ENCODE results near the gene THAP4.
"Not testable (repeated sequence)": the region's sequence is repeated elsewhere in the genome, so short reads cannot be mapped to it uniquely, and the experiment has no call there.

Gene THAP4

DNA sequence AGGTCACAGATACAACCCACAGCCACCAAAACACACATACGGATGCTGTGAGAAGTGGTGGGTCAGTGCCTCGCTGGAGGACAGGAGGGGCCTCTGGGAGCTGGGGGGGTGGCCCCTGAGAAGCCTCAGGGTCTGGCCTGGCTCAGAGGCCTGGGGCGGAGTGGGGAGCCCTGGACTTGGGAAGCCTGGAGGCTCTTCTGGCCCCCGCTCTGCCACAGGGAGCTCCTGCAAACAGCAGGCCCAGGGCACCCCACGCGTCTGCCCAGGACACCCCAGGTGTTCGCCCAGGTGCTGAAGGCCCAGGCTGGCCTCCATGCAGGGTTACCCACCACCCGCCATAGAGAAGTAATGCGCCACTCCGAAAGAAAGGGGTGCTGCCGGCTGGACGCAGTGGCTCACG lies 25.9 kb downstream of the THAP4 start:
- DNase-seq = no peak

DNA sequence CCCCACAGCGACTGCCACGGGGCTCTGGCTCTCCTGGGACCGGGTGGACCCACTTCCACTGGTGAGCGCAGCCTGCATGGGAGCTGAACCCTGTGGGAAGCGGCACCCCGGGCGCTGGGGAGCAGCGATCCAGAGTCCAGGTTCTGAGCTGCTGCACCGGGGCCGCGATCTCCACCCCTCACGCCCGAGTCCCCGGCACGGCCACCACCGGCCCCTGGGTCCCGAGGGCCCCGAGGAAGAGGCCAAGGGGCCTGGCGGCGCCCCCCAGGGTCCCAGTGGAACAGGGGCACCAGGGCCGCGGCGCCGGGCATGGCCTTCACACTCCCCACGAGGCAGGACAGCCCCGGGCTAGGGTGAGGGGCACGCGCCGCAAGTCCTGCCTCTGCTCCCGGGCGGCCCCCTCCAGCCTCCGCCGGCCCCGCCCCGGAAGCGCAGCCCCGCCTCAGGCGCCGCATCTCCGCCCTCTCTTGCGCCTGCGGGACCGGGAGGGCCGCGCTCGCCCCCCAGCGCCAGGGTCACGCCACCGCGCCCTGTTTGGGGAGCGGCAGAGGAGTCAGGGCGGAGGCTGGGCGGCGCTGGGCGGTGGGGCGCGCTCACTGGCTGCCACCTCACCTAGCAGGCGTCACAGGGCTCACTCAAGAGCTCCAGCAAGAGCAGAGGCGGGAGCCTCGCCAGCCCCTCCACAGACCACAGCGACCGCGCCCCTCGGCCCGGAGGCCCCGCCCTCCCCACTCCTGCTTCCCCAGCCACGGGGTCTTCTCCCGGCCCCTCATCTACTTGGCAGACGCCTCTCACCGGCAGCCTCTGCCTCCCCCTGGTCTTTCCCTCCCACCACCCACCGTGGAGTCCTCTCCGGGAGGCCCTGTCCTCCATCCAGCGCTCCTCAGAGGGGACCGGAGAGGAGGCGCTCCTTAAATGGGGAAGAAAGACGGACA lies 26.8 kb downstream of the THAP4 start:
- DNase-seq = peak; percentile 91

DNA sequence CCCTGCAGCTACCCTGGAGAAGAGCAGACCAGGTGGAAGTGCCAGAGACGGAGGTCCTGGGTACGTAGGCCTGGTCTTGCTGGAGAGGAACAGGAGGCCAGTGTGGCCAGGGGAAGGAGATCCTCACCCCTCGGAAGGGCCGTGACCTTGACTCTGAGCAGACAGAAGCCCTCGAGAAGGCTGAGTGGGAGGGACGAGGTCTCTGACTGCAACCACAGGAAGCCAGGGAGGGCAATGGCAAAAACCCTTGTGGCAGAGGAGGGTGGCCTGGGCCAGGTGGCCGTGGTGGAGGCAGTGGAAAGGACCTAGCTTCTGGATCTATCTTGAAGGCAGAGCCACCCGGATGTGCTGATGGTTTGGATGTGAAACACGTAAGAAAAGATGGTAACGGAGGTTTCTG lies 28.1 kb downstream of the THAP4 start:
- no peak for DNase-seq

DNA sequence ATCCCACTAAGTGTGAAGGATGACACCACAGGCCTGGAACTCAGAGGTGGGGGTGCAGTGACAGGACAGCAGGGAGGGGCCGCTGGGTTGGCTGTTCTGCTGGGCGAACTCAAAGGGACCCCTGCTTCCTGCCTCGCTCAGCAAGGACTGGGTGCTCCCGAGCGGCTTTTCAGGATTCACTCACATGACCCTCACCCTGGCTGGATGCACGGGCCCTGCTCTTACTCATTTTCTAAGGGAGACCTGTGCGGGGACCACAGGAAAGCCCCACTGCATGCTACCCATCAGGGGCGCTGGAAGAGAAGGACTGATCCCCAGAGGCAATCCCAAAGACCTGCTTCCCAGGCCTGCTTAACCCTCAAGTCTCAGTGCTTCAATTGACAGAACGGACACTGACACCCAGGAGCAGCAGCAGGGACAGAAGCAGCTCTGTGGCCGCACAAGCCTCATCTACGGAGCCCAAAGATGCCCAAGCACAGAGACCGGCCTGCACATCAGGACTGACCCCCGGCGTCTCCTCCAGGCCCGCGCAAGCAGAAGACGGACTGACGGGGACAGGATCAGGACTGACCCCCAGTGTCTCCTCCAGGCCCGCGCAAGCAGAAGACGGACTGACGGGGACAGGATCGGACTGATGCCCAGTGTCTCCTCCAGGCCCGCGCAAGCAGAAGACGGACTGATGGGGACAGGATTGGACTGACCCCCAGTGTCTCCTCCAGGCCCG lies 29.6 kb downstream of the THAP4 start:
- DNase-seq = no peak

DNA sequence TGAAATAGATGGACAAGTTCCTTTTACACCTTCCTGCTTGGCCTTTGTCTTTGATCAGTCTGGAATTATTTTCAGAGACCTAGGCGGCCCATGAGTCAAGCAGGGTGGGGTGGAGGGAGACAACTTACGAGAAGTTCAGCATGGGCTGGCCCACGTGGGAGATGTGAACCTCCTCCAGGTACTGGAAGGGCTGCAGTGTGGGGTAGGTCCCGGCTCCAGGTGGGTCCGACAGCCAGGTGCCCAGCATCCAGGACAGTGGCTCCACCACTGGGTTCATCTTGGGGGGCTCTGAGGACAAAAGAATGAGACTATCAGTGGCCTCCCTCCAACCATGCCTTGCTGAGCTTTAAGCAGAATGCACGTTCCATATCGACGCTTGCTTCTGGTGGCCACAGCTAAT lies 30.8 kb downstream of the THAP4 start:
- no peak for DNase-seq

DNA sequence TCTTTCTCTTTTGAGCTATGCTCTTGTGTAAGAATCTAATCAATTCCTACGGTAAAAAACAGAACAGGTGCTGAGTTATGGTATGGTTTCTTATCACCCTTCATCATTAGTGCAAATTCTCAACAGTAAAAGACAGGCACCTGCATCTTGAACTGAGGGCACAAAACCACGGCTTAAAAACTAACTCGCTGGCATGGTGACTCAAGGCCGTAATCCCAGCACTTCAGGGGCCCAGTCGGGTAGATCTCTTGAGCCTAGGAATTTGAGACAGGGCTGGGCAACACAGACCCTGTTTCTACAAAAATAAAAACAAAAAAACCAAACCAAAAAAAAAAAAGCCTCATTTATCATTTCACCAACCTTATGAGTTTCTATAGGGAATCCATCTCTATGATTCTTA lies 33.3 kb downstream of the THAP4 start:
- no peak for DNase-seq

DNA sequence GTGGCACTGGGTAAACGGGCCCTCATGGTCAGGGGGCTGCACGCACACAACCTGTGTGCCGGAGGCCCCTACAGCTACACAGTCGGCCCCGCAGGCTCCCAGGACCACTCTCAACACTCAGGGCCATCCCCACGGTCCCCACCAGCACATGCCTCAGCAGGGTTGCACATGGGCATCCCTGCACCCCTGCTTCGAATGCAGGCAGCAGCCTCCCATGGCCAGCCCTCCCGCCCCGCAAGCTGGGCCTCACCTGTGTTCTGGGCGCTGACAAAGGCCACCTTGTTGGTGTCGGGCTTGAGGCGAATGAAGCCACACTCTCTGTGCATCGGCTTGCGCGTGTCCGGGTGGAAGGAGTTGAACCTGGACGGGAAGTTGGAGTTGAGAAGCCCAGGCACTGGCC lies 34.2 kb downstream of the THAP4 start:
- DNase-seq = no peak

DNA sequence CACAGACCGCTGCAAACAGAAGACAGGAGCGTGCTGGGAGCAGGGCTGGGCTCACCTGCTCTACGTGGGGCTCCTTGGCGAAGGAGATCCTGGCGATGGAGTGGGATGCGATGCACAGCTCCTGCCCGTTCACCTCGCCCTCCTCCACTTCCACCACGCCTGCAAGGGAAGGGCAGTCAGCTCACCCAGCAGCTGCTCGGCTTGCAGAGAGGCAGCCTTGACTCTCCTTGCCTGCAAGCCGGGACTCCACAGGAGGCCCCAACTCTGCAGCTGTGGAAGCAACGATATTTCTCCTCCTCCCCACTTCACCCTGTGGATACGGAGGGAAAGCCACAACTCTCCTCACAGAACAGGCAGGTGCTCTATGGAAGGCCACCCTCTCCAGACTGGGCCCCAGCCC lies 35.1 kb downstream of the THAP4 start:
- DNase-seq = no peak

DNA sequence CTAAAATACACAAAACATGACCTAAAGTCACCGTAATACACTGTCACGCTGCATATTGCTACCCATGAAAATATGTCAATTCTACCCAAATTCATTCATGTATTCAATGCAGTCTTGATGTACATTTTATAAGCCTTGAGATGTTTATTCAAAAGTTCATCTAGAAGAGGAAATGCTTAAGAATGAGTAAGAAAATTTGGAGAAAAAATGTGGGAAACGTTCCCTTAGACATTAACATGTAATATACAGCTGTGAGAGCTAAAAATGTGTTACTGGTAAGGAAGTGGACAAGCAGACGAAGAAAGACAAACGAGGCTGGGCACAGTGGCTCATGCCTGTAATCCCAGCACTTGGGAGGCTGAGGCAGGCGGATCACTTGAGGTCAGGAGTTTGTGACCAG lies 37.3 kb downstream of the THAP4 start:
- DNase-seq = no peak

DNA sequence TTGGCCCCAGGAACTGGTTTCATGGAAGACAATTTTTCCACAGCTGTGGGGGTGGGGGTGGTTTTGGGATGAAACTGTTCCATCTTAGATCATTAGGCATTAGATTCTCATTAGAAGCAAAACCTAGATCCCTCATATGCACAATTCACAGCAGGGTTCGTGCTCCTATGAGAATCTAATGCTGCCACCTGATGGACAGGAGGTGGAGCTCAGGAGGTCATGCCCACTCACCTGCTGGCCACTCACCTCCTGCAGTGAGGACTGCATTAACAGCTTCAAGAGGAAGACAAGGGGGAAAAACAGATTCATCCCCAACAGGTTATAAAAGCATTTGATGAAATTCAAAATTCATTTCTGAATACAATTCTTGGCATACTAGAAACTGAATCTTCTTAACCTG lies 38.5 kb downstream of the THAP4 start:
- DNase-seq = no peak

DNA sequence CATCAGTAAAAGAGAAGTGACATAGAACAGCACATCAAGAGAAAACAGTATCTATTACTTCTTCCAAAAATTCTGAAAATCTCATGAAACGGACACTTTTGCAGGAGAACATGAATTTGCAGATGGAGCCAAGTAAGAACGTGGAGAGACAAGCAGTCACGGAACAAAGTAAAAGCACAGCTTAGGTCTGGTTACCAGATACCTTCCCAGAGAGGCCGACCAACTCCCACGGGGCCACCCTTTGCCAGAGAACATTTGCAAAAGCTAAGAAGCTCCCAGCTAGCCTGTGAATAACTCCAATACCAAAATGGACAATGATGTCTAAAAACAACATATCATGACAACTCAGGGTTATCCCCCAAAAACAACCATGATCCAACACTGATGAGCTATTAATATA lies 38.9 kb downstream of the THAP4 start:
- DNase-seq = no peak

DNA sequence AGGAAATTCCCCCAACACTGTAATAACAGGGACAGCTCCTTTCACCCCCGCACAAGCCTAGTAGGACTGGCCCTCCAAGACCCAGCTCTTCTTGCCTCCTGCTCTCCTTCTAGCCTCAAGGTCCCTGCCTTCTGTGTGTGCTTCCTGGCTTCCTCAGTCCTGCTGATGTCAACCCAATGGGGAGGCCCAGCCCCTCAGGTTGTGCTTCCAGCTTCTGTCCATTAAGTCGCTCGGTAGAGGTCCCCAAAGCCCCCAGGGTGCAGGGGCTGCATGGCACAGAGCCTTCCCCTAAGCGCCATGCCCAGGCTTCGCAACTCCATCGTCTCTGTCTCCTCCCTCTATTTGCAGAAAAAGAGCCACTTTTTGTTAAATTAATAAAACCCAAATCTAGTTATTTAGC lies 39.4 kb downstream of the THAP4 start:
- no peak for DNase-seq

DNA sequence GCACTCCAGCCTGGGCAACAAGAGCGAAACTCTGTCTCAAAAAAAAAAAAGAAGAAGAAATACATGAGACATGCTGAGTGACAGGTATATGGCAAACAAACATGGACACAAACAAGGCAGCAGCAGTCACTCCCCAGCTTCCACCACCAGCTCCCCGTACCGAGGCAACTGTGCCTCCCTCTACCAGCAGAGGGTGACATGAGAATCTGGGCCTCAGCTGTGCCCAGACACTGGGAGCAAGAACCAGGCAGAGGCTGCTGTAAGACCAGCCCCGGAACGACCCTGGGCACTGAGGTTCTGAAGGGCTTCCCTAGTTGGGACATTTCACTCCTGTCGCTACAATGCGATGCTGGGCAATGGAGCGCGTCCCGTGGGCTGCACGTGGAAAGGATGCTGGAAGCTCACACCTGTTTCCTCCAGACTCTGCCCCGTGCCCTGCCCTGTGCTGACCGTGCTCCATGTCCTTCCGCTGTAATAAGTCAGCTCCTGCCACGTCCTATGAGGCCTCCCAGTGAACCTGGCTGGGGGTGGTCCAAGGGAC lies 41.3 kb downstream of the THAP4 start:
- no peak for DNase-seq

DNA sequence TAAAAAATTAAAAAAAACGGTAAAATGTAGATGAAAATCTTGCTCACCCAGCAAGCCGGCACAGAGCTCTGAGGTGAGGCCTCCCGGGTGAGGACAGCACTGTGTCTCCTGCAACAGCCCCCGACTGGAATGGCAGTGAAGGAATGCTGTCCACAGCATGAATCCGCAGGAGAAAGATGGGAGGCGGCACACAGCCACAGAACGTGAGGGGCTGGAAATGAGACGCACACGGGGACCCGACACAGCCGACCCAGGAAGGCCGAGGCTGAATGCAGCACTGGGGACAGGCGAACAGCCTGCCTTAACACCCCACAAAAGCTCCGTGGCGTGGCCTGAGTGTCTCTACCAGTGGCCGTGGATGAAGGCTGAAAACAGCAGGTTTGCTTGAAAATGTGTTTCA lies 43.7 kb downstream of the THAP4 start:
- no peak for DNase-seq

DNA sequence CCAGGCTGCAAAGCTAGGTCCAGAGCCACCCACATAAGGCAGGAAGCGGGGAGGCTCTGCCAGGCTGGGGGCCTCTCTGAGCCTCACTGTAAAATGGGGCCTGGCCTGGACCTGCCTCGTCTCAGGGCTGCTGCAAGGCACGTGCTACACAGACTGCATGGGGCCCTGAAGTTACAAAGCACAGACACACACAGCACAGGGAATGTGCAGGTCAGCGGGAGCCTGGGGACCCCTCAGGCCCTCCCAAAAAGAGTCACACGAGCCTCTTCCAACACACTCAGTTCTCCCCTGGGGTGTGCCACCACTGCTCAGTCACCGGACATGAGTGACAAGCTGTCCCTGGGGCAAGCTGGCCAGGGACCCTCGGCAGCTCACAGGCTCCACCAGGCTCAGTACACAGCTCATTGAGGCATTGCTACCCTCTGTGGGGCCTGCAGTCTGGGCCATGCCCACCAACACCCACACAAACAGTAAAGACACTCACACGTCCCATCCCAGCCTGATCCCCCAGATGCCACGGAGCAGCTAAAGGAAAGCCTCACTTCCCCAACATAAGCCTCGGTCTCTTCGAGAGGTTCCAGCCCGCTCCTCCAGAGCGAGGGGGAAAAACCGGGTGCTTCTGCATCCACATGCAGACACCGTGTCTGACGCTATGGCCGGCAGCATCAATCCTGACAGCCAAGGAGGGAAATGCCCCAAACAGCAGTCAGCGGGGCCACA lies 44.7 kb downstream of the THAP4 start:
- DNase-seq = no peak

DNA sequence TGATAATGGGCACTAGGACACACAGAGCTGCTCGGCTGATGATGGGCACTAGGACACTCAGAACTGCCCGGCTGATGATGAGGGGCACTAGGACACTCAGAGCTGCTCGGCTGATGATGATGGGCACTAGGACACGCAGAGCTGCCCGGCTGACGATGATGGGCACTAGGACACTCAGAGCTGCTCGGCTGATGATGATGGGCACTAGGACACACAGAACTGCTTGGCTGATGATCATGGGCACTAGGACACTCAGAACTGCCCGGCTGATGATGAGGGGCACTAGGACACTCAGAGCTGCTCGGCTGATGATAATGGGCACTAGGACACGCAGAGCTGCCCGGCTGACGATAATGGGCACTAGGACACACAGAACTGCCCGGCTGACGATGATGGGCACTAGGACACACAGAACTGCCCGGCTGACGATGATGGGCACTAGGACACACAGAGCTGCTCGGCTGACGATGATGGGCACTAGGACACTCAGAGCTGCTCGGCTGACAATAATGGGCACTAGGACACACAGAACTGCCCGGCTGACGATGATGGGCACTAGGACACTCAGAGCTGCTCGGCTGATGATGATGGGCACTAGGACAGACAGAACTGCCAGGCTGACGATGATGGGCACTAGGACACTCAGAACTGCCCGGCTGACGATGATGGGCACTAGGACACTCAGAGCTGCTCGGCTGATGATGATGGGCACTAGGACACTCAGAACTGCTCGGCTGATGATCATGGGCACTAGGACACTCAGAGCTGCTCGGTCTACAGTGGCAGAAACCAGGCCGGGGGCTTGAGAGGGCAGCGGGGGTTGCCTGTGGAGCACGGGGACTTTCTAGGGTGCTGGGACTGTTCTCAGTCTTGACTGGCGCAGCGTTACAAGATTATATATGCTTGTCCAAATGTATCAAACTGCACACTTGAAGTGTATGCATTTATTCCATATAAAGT lies 46.2 kb downstream of the THAP4 start:
- DNase-seq = not testable (repeated sequence)

DNA sequence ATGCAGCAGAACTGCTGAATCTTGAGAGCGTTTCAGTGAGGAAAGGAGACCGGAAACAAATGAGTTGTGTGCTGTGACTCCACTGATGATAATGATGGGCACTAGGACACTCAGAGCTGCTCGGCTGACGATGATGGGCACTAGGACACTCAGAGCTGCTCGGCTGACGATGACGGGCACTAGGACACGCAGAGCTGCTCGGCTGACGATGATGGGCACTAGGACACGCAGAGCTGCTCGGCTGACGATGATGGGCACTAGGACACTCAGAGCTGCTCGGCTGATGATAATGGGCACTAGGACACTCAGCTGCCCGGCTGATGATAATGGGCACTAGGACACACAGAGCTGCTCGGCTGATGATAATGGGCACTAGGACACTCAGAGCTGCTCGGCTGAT lies 47.1 kb downstream of the THAP4 start:
- DNase-seq = not testable (repeated sequence)

DNA sequence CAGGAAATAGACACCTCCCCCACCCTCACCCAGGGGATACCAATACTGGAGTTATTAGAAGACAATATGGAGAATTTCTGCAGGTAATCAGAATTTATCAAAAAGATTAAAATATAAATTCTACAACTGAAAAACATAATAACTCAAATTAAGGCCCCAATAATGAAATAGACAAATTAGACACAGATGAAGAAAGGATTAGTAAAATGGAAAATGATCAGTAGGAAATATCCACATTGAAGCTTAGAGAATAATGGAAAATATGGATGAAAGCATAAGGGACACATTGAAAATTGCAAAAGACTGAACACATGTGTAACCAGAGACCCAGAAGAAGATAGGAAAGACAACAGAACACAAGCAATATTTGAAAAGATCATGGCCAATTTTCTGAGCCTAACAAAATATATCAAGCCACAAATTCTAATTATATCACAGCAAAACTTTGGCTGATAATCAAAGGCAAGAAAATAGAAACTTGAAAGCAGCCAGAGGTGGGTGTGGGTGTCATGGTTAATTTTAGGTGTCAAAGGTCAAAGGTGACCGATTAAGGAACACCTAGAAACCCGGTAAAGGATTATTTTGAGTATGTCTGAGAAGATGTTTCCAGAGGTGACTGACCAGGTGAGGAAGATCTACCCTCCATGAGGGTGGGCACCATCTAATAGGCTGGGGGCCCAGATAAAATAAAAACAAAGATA lies 50.2 kb downstream of the THAP4 start:
- no peak for DNase-seq

DNA sequence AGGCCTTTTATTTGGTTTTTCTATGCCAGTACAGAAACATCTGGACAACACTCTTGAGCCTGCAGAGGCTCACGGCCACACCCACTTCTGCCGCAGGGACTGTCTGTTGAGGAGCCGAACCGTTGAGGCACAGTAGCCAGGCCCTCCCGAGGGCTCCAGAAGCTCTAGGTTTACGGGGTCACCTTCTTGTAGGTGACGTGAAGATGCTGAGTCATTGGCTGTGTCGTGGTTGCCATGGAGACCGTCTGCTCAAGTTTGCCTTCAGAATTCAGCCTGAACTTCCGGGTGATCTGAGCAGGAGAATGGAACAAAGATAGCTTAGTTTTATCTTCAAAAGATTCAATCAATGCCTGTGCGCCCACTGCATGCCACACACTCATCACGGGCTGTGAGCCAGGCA lies 52.5 kb downstream of the THAP4 start:
- DNase-seq = peak; percentile 57

DNA sequence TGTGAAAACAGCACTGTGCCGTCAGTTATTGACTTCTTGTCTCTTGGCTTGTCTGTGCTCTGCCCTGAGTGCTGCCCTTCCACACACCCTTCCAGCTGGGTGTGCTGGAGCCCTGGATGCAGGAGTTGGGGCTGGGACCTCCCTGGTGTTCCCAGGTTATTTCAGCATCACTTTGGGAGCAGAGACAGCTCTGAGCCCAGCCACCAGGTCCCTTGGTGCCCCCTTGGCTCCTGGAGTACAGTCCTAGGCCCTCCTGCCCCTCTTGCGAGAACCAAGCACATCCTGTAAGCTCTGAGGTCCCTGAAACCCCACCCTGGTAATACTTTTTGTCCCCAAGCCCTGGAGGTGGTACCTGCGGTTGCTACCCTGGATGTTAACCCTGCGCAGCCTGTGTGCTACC lies 54.2 kb downstream of the THAP4 start:
- no peak for DNase-seq

DNA sequence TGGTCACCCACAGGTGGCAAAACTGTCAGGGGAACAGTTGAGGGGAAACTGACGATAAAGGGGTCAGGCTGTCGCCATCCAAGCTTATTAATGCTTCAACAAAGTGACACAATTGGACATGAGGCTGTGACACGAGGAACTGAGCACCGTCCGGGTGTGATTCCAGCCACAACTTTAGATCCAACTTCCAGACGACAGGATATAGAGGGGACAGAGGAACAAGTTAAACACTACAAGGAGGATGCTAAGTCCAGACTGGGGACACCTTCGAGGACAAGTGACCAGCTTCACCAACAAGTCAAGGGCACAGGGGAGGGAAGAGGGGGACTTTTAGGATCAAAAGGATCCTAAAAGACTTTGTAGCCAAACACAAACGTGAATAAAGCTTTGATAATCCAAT lies 54.6 kb downstream of the THAP4 start:
- DNase-seq = no peak

DNA sequence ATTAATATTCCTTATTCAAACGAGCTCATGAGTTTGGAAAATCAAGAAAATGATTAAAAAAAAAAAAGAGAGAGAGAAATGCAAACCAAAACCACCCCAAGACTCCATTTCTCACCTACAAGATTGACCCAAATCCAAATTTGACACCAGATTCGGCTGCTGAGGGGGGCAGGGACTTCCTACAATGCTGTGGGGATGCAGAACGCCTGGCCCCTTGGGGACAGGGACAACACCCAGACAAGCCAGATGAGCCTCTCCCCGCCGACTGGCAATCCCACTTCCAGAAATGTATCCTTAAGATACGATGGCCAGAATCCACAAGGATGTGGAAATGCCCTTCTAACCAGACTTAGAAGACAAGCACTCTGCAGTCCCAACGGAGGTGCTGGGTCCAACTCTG lies 57.7 kb downstream of the THAP4 start:
- DNase-seq = no peak

Data from fibroblast of skin of right biceps (primary cell).